ENCODE data around the gene ATF6. TPM values are rescaled to one million over a fixed set of nuclear protein-coding genes. Genes with fewer than 3 reads are reported as not detected.

The ATF6 gene
- total RNA-seq, 1 experiment from 2014 or later, result 20.9 TPM

DNA sequence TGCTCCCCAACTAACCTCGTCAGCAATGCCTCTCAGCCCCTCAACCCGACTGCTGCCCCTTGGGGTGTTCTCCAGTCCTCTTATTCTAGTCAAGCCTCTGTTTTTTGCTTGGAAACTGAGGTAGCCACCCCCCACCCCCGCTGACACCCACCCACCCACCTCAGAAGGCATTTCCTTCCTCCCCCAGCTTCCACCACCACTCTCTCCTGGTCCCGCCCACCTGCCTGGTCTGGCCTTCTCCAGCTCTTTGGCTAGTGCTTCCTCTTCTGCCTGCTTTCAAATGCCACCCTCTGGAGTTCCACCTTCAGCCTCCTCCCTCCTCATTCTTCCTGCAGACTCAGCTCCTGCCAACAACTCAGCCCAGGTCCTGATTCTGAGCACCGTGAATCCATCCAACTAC is 222.3 kb downstream of the ATF6 start:
- Histone ChIP-seq H3K27ac (ENCODE audit: low read depth, low read length) (no peak overlapping the region), H3K4me3 (replicated peaks in 1 of 2; ENCODE audit: low read depth in 1 of 2, low read length in 2 of 2) (no peak overlapping the region), H3K9me2 (ENCODE audit: insufficient read depth) (no peaks in the 10 kb centered on the region), H3K79me2 (ENCODE audit: insufficient read depth, low read length) (no peaks in the 10 kb centered on the region), H3K9me3 (ENCODE audit: control insufficient read depth in 1 of 2, insufficient read depth in 1 of 2, low read depth in 1 of 2, low read length in 2 of 2) (peaks cover 0 to 8% of the 10 kb centered on the region in 2 experiments; a peak in 2 of 4 replicates), H4K20me1 (ENCODE audit: insufficient read depth) (no peaks in the 10 kb centered on the region), H3K9ac (ENCODE audit: low read length) (no peak overlapping the region), H2AFZ (ENCODE audit: low read depth, low read length, poor library complexity, severe bottlenecking) (no peak overlapping the region), H3K27me3 (ENCODE audit: insufficient read depth, low read length) (no peaks in the 10 kb centered on the region), H3K4me1 (ENCODE audit: control insufficient read depth in 1 of 2, insufficient read depth in 2 of 2, low read length in 2 of 2) (no peaks in the 10 kb centered on the region), H3K36me3 (ENCODE audit: control insufficient read depth in 1 of 2, insufficient read depth in 2 of 2, low read length in 2 of 2) (no peaks in the 10 kb centered on the region), H3K4me2 (ENCODE audit: low read length) (no peak overlapping the region)
- ATAC-seq (no peak), DNase-seq (ENCODE audit: low read depth, low spot score) (no peak)
- ChIA-PET RAD21 (ENCODE audit: low non-redundant PET in 1 of 2, low total read pairs in 2 of 2, uncharacterized antibody in 2 of 2, unreplicated experiment in 2 of 2) (no interaction called here), CTCF (no interaction called here), POLR2A (no interaction called here)
- intact Hi-C loops (cut with micrococcal nuclease), result no loop called here
- no TSS peak for BruUV-seq (replicated peaks)
- TF ChIP-seq EGR1 (IDR thresholded peaks at IDR 0.05; ENCODE audit: low read depth) (no peak), JUND (IDR thresholded peaks at IDR 0.05) (no peak), YY1 (IDR thresholded peaks at IDR 0.05; ENCODE audit: extremely low read depth, insufficient replicate concordance, low read depth, low read length) (no peak), POLR2A (IDR thresholded peaks at IDR 0.05; ENCODE audit: borderline replicate concordance, extremely low read depth, insufficient read depth, insufficient read length) (no peak), SIN3A (IDR thresholded peaks at IDR 0.05; ENCODE audit: low read depth) (no peak), EZH2phosphoT487 (IDR thresholded peaks at IDR 0.05; ENCODE audit: borderline replicate concordance) (no peak)
- TF ChIP-seq, protein P1, sequence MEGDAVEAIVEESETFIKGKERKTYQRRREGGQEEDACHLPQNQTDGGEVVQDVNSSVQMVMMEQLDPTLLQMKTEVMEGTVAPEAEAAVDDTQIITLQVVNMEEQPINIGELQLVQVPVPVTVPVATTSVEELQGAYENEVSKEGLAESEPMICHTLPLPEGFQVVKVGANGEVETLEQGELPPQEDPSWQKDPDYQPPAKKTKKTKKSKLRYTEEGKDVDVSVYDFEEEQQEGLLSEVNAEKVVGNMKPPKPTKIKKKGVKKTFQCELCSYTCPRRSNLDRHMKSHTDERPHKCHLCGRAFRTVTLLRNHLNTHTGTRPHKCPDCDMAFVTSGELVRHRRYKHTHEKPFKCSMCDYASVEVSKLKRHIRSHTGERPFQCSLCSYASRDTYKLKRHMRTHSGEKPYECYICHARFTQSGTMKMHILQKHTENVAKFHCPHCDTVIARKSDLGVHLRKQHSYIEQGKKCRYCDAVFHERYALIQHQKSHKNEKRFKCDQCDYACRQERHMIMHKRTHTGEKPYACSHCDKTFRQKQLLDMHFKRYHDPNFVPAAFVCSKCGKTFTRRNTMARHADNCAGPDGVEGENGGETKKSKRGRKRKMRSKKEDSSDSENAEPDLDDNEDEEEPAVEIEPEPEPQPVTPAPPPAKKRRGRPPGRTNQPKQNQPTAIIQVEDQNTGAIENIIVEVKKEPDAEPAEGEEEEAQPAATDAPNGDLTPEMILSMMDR (IDR thresholded peaks at IDR 0.05 in 2 of 3, conservative IDR thresholded peaks at IDR 0.05 in 1 of 3; ENCODE audit: borderline replicate concordance in 1 of 3, insufficient read depth in 1 of 3, low read depth in 2 of 3, low read length in 2 of 3), result no peak

- Histone ChIP-seq H3K9ac (ENCODE audit: low read length) (no peak overlapping the region), H4K20me1 (ENCODE audit: insufficient read depth) (no peaks in the 10 kb centered on the region), H3K27ac (ENCODE audit: low read depth, low read length) (no peak overlapping the region), H3K79me2 (ENCODE audit: insufficient read depth, low read length) (no peaks in the 10 kb centered on the region), H3K4me1 (ENCODE audit: control insufficient read depth in 1 of 2, insufficient read depth in 2 of 2, low read length in 2 of 2) (no peaks in the 10 kb centered on the region), H3K27me3 (ENCODE audit: insufficient read depth, low read length) (no peaks in the 10 kb centered on the region), H3K4me3 (replicated peaks in 1 of 2; ENCODE audit: low read depth in 1 of 2, low read length in 2 of 2) (no peak overlapping the region), H3K36me3 (ENCODE audit: control insufficient read depth in 1 of 2, insufficient read depth in 2 of 2, low read length in 2 of 2) (no peaks in the 10 kb centered on the region), H2AFZ (ENCODE audit: low read depth, low read length, poor library complexity, severe bottlenecking) (no peak overlapping the region), H3K9me3 (ENCODE audit: control insufficient read depth in 1 of 2, insufficient read depth in 1 of 2, low read depth in 1 of 2, low read length in 2 of 2) (peaks cover 0 to 8% of the 10 kb centered on the region in 2 experiments; a peak in 2 of 4 replicates), H3K4me2 (ENCODE audit: low read length) (no peak overlapping the region), H3K9me2 (ENCODE audit: insufficient read depth) (no peaks in the 10 kb centered on the region)
- CTCF ChIA-PET, result no interaction called here
- POLR2A ChIA-PET, result no interaction called here
- no TSS peak for BruUV-seq (replicated peaks)
- no peak; the same call in 1 of the 2 replicates for ATAC-seq
- DNase-seq (ENCODE audit: low read depth, low spot score), result no peak
- RAD21 ChIA-PET (ENCODE audit: low non-redundant PET in 1 of 2, low total read pairs in 2 of 2, uncharacterized antibody in 2 of 2, unreplicated experiment in 2 of 2), result no interaction called here
- no peak for TF ChIP-seq SIN3A (IDR thresholded peaks at IDR 0.05; ENCODE audit: low read depth)
- TF ChIP-seq JUND (IDR thresholded peaks at IDR 0.05), result no peak
- no peak for TF ChIP-seq TCF7L2 (IDR thresholded peaks at IDR 0.05; ENCODE audit: borderline replicate concordance, extremely low read depth, insufficient read depth, insufficient read length)
- no peak for TF ChIP-seq ZBTB33 (IDR thresholded peaks at IDR 0.05; ENCODE audit: extremely low read depth, insufficient replicate concordance, low read length)
- TF ChIP-seq CBX3 (IDR thresholded peaks at IDR 0.05; ENCODE audit: low read depth), result no peak
- TF ChIP-seq, protein P2, sequence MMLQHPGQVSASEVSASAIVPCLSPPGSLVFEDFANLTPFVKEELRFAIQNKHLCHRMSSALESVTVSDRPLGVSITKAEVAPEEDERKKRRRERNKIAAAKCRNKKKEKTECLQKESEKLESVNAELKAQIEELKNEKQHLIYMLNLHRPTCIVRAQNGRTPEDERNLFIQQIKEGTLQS (IDR thresholded peaks at IDR 0.05), result no peak
- TF ChIP-seq, protein P1 (IDR thresholded peaks at IDR 0.05 in 2 of 3, conservative IDR thresholded peaks at IDR 0.05 in 1 of 3; ENCODE audit: borderline replicate concordance in 1 of 3, insufficient read depth in 1 of 3, low read depth in 2 of 3, low read length in 2 of 3), result no peak
- intact Hi-C loops (cut with micrococcal nuclease), result no loop called here
Observed at GRCh38 chr1:161989108-161989507, 223.0 kb downstream of the ATF6 start.

Data from HCT116 (cell line).